MM.1S (cell line): ENCODE measurements around the gene LETM1.

ENCODE experiments used
- DNase-seq: peaks from one replicate; pipeline ENCODE4 v3.0.0-alpha.2; 2015
- H2AFZ ChIP-seq: fragments of 300-600 bp; sonication (generic); 2 replicates; pipeline ENCODE4 v1.6.0; 2016; ENCODE audit warnings: antibody characterized with exemption, low read length
- H3F3A ChIP-seq: fragments of 300-600 bp; sonication (generic); 2 replicates; pipeline ENCODE4 v1.6.1; 2016; ENCODE audit warnings: mild to moderate bottlenecking, antibody characterized with exemption, low read length, moderate library complexity, mixed read lengths; ENCODE audit not compliant: insufficient read depth
- H3K27ac ChIP-seq: fragments of 300-600 bp; sonication (generic); 2 replicates; pipeline ENCODE4 v1.5.1; 2016; ENCODE audit warnings: mild to moderate bottlenecking, low read length
- H3K27me3 ChIP-seq: fragments of 300-600 bp; sonication (generic); replicated peaks from 2 replicates; pipeline ENCODE4 v1.6.0; 2016; ENCODE audit warnings: low read length; ENCODE audit not compliant: insufficient read depth
- H3K36me3 ChIP-seq: fragments of 300-600 bp; sonication (generic); replicated peaks from 2 replicates; pipeline ENCODE4 v1.6.1; 2016; ENCODE audit warnings: mild to moderate bottlenecking, low read length, mixed read lengths; ENCODE audit not compliant: insufficient read depth
- H3K4me1 ChIP-seq: fragments of 300-600 bp; sonication (generic); 2 replicates; pipeline ENCODE4 v1.6.1; 2016; ENCODE audit warnings: low read length, mixed read lengths
- H3K4me2 ChIP-seq: fragments of 300-600 bp; sonication (generic); 2 replicates; pipeline ENCODE4 v1.6.0; 2016; ENCODE audit warnings: low read depth, low read length
- H3K4me3 ChIP-seq: fragments of 300-600 bp; sonication (generic); 2 replicates; pipeline ENCODE4 v1.5.1; 2016; ENCODE audit warnings: low read length, mixed read lengths
- H3K79me2 ChIP-seq: fragments of 300-600 bp; sonication (generic); 2 replicates; pipeline ENCODE4 v1.6.1; 2016; ENCODE audit warnings: mixed run types, low read length, mixed read lengths
- H3K9ac ChIP-seq: fragments of 300-600 bp; sonication (generic); 2 replicates; pipeline ENCODE4 v1.6.1; 2016; ENCODE audit warnings: low read length, mixed read lengths
- H3K9me2 ChIP-seq: fragments of 300-600 bp; sonication (generic); replicated peaks from 2 replicates; pipeline ENCODE4 v1.6.1; 2016; ENCODE audit warnings: mild to moderate bottlenecking, low read length, mixed read lengths; ENCODE audit not compliant: insufficient read depth
- H3K9me3 ChIP-seq: fragments of 300-600 bp; sonication (generic); replicated peaks from 2 replicates; pipeline ENCODE4 v1.6.1; 2016; ENCODE audit warnings: mild to moderate bottlenecking, low read length, mixed read lengths; ENCODE audit not compliant: insufficient read depth
- H4K20me1 ChIP-seq: fragments of 300-600 bp; sonication (generic); 2 replicates; pipeline ENCODE4 v1.6.1; 2016; ENCODE audit warnings: mild to moderate bottlenecking, low read length, moderate library complexity, mixed read lengths; ENCODE audit not compliant: insufficient read depth
- EZH2 ChIP-seq: fragments of 300-600 bp; sonication (generic); optimal IDR thresholded peaks from 2 replicates; pipeline ENCODE3; 2017; ENCODE audit warnings: low read depth, mild to moderate bottlenecking, antibody characterized with exemption, low read length, mixed read lengths
- EZH2phosphoT487 ChIP-seq: fragments of 300-600 bp; sonication (generic); IDR thresholded peaks from 2 replicates; pipeline ENCODE4 v1.6.1; 2018; ENCODE audit warnings: antibody characterized with exemption, low read length
- TF ChIP-seq, protein P1 (sequence below): fragments of 300-600 bp; sonication (generic); IDR thresholded peaks from 2 replicates; pipeline ENCODE4 v1.5.1; 2016; ENCODE audit warnings: antibody characterized with exemption, low read length, mixed read lengths

Gene LETM1

DNA sequence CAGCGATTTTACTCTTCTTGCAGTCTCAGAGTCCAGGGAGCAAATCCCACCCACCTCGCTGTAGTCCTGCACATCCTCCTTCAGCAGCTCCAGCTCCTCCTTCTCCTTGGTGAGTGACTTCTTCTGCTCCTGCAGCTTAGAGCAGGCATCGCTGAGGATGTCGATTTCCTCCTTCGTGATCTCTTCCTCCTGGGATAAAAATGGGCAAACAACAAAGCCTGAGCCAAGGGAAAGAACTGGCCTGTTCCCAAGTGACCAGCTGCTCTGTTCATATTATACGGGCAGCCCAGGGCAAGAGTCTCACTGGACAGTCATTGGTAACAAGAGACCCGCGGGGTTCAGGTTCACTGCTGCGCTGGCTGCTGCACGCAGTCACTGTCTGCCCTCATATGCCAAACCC lies 36.7 kb downstream of the LETM1 start:
- Histone ChIP-seq H3K4me1 (no peaks in the 10 kb centered on the region), H3K79me2 (no peaks in the 10 kb centered on the region), H3K9me2 (no peaks in the 10 kb centered on the region), H3K27ac (no peak overlapping the region), H3K4me3 (no peak overlapping the region), H3K9ac (no peak overlapping the region), H3K36me3 (0 out of 2 replicates have a peak, but pooled peaks cover 3% of the 10 kb centered on the region), H2AFZ (no peak overlapping the region), H3K27me3 (no peaks in the 10 kb centered on the region), H4K20me1 (no peaks in the 10 kb centered on the region), H3F3A (no peaks in the 10 kb centered on the region), H3K9me3 (no peaks in the 10 kb centered on the region), H3K4me2 (no peak overlapping the region)
- TF ChIP-seq, protein P1, sequence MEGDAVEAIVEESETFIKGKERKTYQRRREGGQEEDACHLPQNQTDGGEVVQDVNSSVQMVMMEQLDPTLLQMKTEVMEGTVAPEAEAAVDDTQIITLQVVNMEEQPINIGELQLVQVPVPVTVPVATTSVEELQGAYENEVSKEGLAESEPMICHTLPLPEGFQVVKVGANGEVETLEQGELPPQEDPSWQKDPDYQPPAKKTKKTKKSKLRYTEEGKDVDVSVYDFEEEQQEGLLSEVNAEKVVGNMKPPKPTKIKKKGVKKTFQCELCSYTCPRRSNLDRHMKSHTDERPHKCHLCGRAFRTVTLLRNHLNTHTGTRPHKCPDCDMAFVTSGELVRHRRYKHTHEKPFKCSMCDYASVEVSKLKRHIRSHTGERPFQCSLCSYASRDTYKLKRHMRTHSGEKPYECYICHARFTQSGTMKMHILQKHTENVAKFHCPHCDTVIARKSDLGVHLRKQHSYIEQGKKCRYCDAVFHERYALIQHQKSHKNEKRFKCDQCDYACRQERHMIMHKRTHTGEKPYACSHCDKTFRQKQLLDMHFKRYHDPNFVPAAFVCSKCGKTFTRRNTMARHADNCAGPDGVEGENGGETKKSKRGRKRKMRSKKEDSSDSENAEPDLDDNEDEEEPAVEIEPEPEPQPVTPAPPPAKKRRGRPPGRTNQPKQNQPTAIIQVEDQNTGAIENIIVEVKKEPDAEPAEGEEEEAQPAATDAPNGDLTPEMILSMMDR: no peak
- no peak for TF ChIP-seq EZH2
- no peak for TF ChIP-seq EZH2phosphoT487
- no peak for DNase-seq

DNA sequence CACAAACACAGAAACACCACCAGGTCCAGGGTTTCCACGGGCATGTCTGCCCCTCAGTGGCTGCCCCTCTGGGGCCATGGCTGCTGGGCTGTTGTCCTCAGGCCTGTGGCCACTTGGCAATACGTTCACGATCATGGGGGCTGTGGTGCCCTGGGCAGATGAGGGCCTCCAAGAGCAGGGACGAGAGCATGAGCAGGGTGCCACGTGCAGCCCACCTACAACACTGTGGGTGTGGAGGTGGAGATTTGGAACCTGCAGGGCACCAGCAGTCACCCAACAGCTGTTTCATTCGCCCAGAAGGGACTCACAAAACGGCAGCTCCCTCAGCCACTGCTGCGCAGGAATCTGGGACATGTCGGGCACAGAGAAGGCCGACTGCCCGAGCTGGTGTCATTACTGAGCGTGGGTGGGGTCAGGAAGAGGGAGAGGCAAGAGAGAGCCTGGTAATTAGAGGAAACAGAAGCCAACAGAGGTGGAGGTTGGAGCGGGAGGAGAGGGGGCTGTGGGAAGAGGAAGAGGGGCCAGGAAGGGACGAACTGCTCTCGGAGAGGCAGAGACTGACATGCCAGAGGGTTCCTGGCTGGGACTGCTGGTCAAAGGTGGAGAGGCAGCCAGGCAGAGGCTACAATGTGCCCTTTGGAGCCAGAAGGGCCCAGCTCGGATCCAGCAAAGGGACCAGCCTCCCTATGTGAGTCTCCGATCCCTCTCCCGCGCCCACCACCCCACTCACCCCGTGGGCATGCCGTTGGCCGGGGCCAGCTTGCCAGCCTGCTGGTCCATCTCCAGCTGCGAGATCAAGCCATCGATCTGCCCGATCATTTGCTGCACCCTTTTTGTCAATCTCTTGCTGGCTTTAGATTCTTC lies 39.7 kb downstream of the LETM1 start:
- Histone ChIP-seq H3F3A (no peaks in the 10 kb centered on the region), H3K27me3 (no peaks in the 10 kb centered on the region), H2AFZ (no peak overlapping the region), H4K20me1 (no peaks in the 10 kb centered on the region), H3K27ac (no peak overlapping the region), H3K4me2 (no peak overlapping the region), H3K9me3 (no peaks in the 10 kb centered on the region), H3K36me3 (0 out of 2 replicates have a peak, but pooled peaks cover 3% of the 10 kb centered on the region), H3K4me3 (no peak overlapping the region), H3K4me1 (no peaks in the 10 kb centered on the region), H3K9ac (no peak overlapping the region), H3K79me2 (no peaks in the 10 kb centered on the region), H3K9me2 (no peaks in the 10 kb centered on the region)
- DNase-seq: no peak
- TF ChIP-seq, protein P1: no peak
- TF ChIP-seq EZH2: no peak
- no peak for TF ChIP-seq EZH2phosphoT487

DNA sequence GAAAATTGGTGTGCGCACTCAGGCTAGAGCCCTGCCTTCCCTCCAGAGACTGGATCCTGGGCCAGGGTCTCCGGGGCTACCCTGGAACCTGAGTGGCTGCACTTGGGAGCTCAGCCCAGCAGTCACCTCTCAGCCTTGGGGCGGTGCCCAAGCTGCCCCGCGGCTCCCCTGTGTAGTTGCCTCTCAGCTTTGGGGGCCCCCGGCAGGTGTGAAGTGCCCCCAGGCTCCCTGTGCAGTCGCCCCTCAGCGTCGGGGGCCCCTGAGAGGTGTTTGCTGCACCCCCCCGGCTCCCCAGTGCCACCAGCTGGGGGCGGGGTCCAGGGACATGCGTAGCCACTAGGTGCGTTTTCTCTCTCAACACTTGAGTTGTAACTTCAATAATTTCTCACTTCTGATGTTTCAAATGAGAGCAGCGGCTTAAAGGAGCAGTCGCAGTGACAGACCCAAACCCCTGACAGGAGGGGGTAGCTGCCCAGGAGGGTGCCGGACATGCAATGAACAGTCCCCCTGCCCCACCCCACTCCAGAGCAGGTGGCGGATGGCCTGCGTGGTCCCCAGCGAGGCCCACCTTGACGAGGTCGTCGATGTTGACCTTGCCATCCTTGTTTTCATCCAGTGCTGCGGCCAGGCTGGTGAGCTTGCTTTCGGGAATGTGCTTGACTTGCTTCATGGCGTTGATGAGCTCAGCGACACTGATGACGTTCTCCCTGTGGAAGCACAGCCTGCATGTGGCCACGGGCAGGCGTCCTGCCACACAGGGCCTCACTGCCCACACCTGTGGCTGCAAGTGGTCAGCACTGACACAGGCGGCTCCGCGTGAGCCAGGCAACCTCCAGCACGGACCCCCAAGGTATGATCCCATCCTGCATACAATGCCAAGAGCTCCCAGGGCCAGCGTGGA lies 40.6 kb downstream of the LETM1 start:
- H2AFZ ChIP-seq: no peak overlapping the region
- 0 out of 2 replicates have a peak, but pooled peaks cover 3% of the 10 kb centered on the region for H3K36me3 ChIP-seq
- H3K79me2 ChIP-seq: no peaks in the 10 kb centered on the region
- DNase-seq: no peak
- H3K4me2 ChIP-seq: no peak overlapping the region
- TF ChIP-seq EZH2phosphoT487 (no peak), EZH2 (no peak)
- TF ChIP-seq, protein P1: no peak
- no peaks in the 10 kb centered on the region for H3K27me3 ChIP-seq
- no peaks in the 10 kb centered on the region for H4K20me1 ChIP-seq
- H3F3A ChIP-seq: no peaks in the 10 kb centered on the region
- no peak overlapping the region for H3K4me3 ChIP-seq
- H3K9me3 ChIP-seq: no peaks in the 10 kb centered on the region
- H3K9me2 ChIP-seq: no peaks in the 10 kb centered on the region
- H3K27ac ChIP-seq: no peak overlapping the region
- H3K4me1 ChIP-seq: no peaks in the 10 kb centered on the region
- no peak overlapping the region for H3K9ac ChIP-seq
